ENCODE measurements around the gene ZNF326.

DNA sequence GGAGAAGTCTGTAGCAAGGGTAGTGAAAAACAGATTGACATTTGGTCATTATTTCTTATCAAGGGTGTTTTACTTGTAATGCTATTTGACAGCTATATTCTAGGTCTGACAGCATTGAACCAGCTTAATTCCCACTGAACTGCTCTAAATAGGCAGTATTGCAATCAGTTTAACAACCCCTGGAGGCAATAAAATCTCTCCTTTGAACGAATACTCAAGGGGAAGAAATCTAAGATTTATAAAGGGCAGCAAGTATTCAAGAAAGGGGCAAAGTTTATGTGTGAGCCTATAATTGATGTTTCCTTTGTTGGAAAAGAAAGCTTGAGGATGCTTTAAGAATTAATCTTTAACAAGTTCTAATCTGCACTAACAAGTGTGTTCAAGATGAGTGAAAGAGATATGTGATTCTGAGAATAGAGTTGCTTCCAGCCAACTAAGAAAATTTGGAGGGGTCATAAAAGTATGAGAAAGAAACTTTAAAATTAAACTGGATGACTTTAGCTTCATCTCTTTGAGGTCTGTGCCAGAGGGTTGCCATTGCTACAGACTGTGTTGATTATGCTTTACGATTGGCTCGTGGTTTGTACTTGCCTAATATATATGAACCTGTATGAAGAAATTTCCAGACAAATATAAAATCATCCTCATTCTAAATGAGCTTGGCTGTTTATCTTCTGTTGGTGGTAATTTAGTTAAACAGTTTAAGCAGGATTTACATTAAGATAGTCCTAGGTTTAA is 72.5 kb downstream of the ZNF326 start:
- TF ChIP-seq, protein P1, sequence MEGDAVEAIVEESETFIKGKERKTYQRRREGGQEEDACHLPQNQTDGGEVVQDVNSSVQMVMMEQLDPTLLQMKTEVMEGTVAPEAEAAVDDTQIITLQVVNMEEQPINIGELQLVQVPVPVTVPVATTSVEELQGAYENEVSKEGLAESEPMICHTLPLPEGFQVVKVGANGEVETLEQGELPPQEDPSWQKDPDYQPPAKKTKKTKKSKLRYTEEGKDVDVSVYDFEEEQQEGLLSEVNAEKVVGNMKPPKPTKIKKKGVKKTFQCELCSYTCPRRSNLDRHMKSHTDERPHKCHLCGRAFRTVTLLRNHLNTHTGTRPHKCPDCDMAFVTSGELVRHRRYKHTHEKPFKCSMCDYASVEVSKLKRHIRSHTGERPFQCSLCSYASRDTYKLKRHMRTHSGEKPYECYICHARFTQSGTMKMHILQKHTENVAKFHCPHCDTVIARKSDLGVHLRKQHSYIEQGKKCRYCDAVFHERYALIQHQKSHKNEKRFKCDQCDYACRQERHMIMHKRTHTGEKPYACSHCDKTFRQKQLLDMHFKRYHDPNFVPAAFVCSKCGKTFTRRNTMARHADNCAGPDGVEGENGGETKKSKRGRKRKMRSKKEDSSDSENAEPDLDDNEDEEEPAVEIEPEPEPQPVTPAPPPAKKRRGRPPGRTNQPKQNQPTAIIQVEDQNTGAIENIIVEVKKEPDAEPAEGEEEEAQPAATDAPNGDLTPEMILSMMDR (IDR thresholded peaks at IDR 0.05), result no peak
- no peak for TF ChIP-seq POLR2AphosphoS5 (IDR thresholded peaks at IDR 0.05)
- TF ChIP-seq POLR2A (IDR thresholded peaks at IDR 0.05), result no peak
